GM23338 (cell line): ENCODE data around the gene ABCD3. TPM values are rescaled to one million over a fixed set of nuclear protein-coding genes. Genes with fewer than 3 reads are reported as not detected.
A peak's percentile ranks its signal among the peaks of the same experiment; 100 is the strongest.

Source experiments
- ATAC-seq: fragments of 200-7000 bp; cut with Tn5 transposase; 3 replicates; pipeline ENCODE4 v1.9.1; 2020
- DNase-seq: peaks from one replicate; pipeline ENCODE4 v3.0.0-alpha.2; 2015; ENCODE audit warnings: low spot score
- H2AFZ ChIP-seq: fragments of 200-600 bp; sonication (generic); 2 replicates; pipeline ENCODE4 v1.8.0; 2016; ENCODE audit warnings: antibody characterized with exemption, mild to moderate bottlenecking, moderate library complexity
- H3F3A ChIP-seq: fragments of 200-600 bp; sonication (generic); replicated peaks from 2 replicates; pipeline ENCODE4 v1.8.0; 2017; ENCODE audit warnings: antibody characterized with exemption, mixed run types, low read depth
- H3K27ac ChIP-seq: fragments of 200-600 bp; sonication (generic); 2 replicates; pipeline ENCODE4 v1.6.1; 2016; ENCODE audit warnings: low read depth
- H3K27me3 ChIP-seq: fragments of 200-600 bp; sonication (generic); 2 replicates; pipeline ENCODE4 v1.8.0; 2016; ENCODE audit warnings: mild to moderate bottlenecking, mixed run types, moderate library complexity; ENCODE audit not compliant: insufficient read depth
- H3K36me3 ChIP-seq: fragments of 200-600 bp; sonication (generic); 2 replicates; pipeline ENCODE4 v1.8.0; 2016; ENCODE audit warnings: mild to moderate bottlenecking; ENCODE audit not compliant: insufficient read depth
- H3K4me1 ChIP-seq: fragments of 200-600 bp; sonication (generic); 2 replicates; pipeline ENCODE4 v1.8.0; 2016; ENCODE audit warnings: mild to moderate bottlenecking, moderate library complexity; ENCODE audit not compliant: insufficient read depth
- H3K4me2 ChIP-seq: fragments of 200-600 bp; sonication (generic); 2 replicates; pipeline ENCODE4 v1.7.1; 2017; ENCODE audit warnings: mixed run types
- H3K4me3 ChIP-seq: fragments of 200-600 bp; sonication (generic); 2 replicates; pipeline ENCODE4 v1.6.1; 2016; ENCODE audit warnings: mixed run types
- H3K79me2 ChIP-seq: fragments of 200-600 bp; sonication (generic); replicated peaks from 2 replicates; pipeline ENCODE4 v1.8.0; 2017; ENCODE audit warnings: mild to moderate bottlenecking; ENCODE audit not compliant: insufficient read depth
- H3K9me2 ChIP-seq: fragments of 200-600 bp; sonication (generic); 2 replicates; pipeline ENCODE4 v1.8.0; 2017; ENCODE audit not compliant: insufficient read depth
- H4K20me1 ChIP-seq: fragments of 200-600 bp; sonication (generic); replicated peaks from 2 replicates; pipeline ENCODE4 v1.8.0; 2017; ENCODE audit warnings: mild to moderate bottlenecking; ENCODE audit not compliant: insufficient read depth
- H3K27ac Mint-ChIP-seq: 2 replicates; pipeline ENCODE4 v1.8.0; 2020; ENCODE audit warnings: inconsistent platforms, mild to moderate bottlenecking, moderate library complexity, mixed read lengths
- H3K27me3 Mint-ChIP-seq: 3 replicates; pipeline ENCODE4 v1.8.0; 2022; ENCODE audit warnings: low read depth, mild to moderate bottlenecking, moderate library complexity, mixed read lengths, inconsistent platforms; ENCODE audit not compliant: insufficient read depth, poor library complexity
- H3K36me3 Mint-ChIP-seq: 3 replicates; pipeline ENCODE4 v1.8.0; 2021; ENCODE audit warnings: low read depth, mild to moderate bottlenecking, inconsistent platforms, moderate library complexity, mixed read lengths
- H3K4me1 Mint-ChIP-seq: 3 replicates; pipeline ENCODE4 v1.8.0; 2020; ENCODE audit warnings: mild to moderate bottlenecking, inconsistent platforms, mixed read lengths
- H3K4me3 Mint-ChIP-seq: 3 replicates; pipeline ENCODE4 v1.8.0; 2021; ENCODE audit warnings: moderate library complexity, mild to moderate bottlenecking, inconsistent platforms, mixed read lengths
- H3K9me3 Mint-ChIP-seq: 3 replicates; pipeline ENCODE4 v1.8.0; 2020; ENCODE audit warnings: moderate library complexity, mild to moderate bottlenecking, inconsistent platforms, mixed read lengths
- CREB1 ChIP-seq: fragments of 250-450 bp; sonication (Bioruptor Pico); IDR thresholded peaks from 2 replicates; pipeline ENCODE4 v1.5.0; 2020; ENCODE audit warnings: low read depth, mild to moderate bottlenecking, moderate library complexity
- CTCF ChIP-seq, 2 experiments: fragments of 200-600 bp in 1 of 2; sonication (generic) in 1 of 2; conservative IDR thresholded peaks; 2 replicates each; pipeline versions ENCODE4 v1.5.1 to v1.6.1; 2016 to 2017; ENCODE audit warnings: antibody characterized with exemption in 2 of 2, low read depth in 2 of 2, mild to moderate bottlenecking in 2 of 2, moderate library complexity in 1 of 2
- ETS1 ChIP-seq: IDR thresholded peaks from 2 replicates; pipeline ENCODE4 v1.6.1; 2016; ENCODE audit warnings: antibody characterized with exemption
- EZH2 ChIP-seq: fragments of 200-600 bp; sonication (generic); IDR thresholded peaks from one replicate; pipeline ENCODE4 v1.8.0; 2017; ENCODE audit warnings: antibody characterized with exemption, mild to moderate bottlenecking, low read depth; ENCODE audit not compliant: unreplicated experiment
- EZH2phosphoT487 ChIP-seq: fragments of 200-600 bp; sonication (generic); IDR thresholded peaks from one replicate; pipeline ENCODE4 v1.8.1; 2018; ENCODE audit warnings: antibody characterized with exemption; ENCODE audit not compliant: unreplicated experiment
- NANOG ChIP-seq: IDR thresholded peaks from 2 replicates; pipeline ENCODE4 v1.6.1; 2016; ENCODE audit warnings: antibody characterized with exemption, borderline replicate concordance
- POLR2AphosphoS5 ChIP-seq: IDR thresholded peaks from 2 replicates; pipeline ENCODE4 v1.6.1; 2016; ENCODE audit warnings: antibody characterized with exemption, low read depth
- REST ChIP-seq: IDR thresholded peaks from one replicate; pipeline ENCODE4 v1.6.1; 2018; ENCODE audit warnings: antibody characterized with exemption; ENCODE audit not compliant: unreplicated experiment
- STAT1 ChIP-seq: IDR thresholded peaks from one replicate; pipeline ENCODE4 v1.6.1; 2016; ENCODE audit warnings: antibody characterized with exemption; ENCODE audit not compliant: unreplicated experiment
- ZNF114 ChIP-seq: fragments of 250-450 bp; sonication (Bioruptor Pico); IDR thresholded peaks from 2 replicates; pipeline ENCODE4 v1.5.0; 2020; ENCODE audit warnings: mild to moderate bottlenecking, moderate library complexity
- polyA plus RNA-seq: library from polyadenylated mRNA; unstranded; fragments of >200 nt; fragmentation: Nextera tagmentation; extraction: Ambion mirVana; gene quantifications from 2 replicates; pipeline ENCODE4 v1.2.1, GENCODE V29; 2016
- total RNA-seq: library from RNA; depleted of rRNA; stranded (reverse); fragments of >200 nt; shearing (Covaris generic); gene quantifications from 2 replicates; pipeline ENCODE4 v1.2.3, GENCODE V29; 2014

The ABCD3 gene
- total and polyA plus RNA-seq, 2 experiments from 2014 or later = 12.3 to 24.0 TPM

- Histone ChIP-seq H3K4me3 (no peak overlapping the region), H3K4me2 (no peak overlapping the region), H3K27me3 (no peaks in the 10 kb centered on the region), H4K20me1 (no peaks in the 10 kb centered on the region), H3K36me3 (no peaks in the 10 kb centered on the region), H3K27ac (no peak overlapping the region), H3K4me1 (peaks cover 26% of the 10 kb centered on the region), H3K9me2 (no peaks in the 10 kb centered on the region), H3K79me2 (no peaks in the 10 kb centered on the region), H2AFZ (no peak overlapping the region), H3F3A (no peaks in the 10 kb centered on the region)
- Mint-ChIP-seq H3K36me3 (no peaks in the 10 kb centered on the region), H3K9me3 (no peaks in the 10 kb centered on the region), H3K27ac (no peak overlapping the region), H3K4me3 (no peak overlapping the region), H3K27me3 (no peaks in the 10 kb centered on the region), H3K4me1 (peaks cover 42% of the 10 kb centered on the region)
- ATAC-seq = peak; percentile 20
- DNase-seq = no peak
- TF ChIP-seq CTCF (conservative IDR thresholded peaks at IDR 0.05; ENCODE audit: low read depth in 2 of 2) (peak in 1 of 2 experiments; percentile 20; a peak in 2 of 4 replicates), ETS1 (no peak), REST (no peak)
These were observed 136.4 kb downstream of the ABCD3 start for GRCh38 chr1:94554580-94554979.

- H3K4me3 Mint-ChIP-seq = no peak overlapping the region
- Histone ChIP-seq H3K9me2 (no peaks in the 10 kb centered on the region), H3K4me2 (no peak overlapping the region), H3K36me3 (no peaks in the 10 kb centered on the region), H3F3A (no peaks in the 10 kb centered on the region), H2AFZ (no peak overlapping the region), H3K27ac (no peak overlapping the region), H3K4me3 (no peak overlapping the region), H4K20me1 (no peaks in the 10 kb centered on the region), H3K79me2 (no peaks in the 10 kb centered on the region), H3K4me1 (peaks cover 26% of the 10 kb centered on the region), H3K27me3 (no peaks in the 10 kb centered on the region)
- peaks cover 42% of the 10 kb centered on the region for H3K4me1 Mint-ChIP-seq
- ATAC-seq (no peak), DNase-seq (no peak)
- no peaks in the 10 kb centered on the region for H3K9me3 Mint-ChIP-seq
- no peak overlapping the region for H3K27ac Mint-ChIP-seq
- H3K27me3 Mint-ChIP-seq = no peaks in the 10 kb centered on the region
- no peaks in the 10 kb centered on the region for H3K36me3 Mint-ChIP-seq
- TF ChIP-seq NANOG (no peak), CTCF (conservative IDR thresholded peaks at IDR 0.05; ENCODE audit: low read depth in 2 of 2) (no peak), ETS1 (no peak), REST (no peak), POLR2AphosphoS5 (no peak), CREB1 (CRISPR knock-in tag) (no peak), EZH2phosphoT487 (no peak), ZNF114 (no peak), STAT1 (no peak), EZH2 (no peak)
These were observed 136.9 kb downstream of the ABCD3 start for GRCh38 chr1:94555091-94555490.
